ENCODE results near the gene STK33. TPM values are rescaled to one million over a fixed set of nuclear protein-coding genes. Genes with fewer than 3 reads are reported as not detected.
A peak's percentile ranks its signal among the peaks of the same experiment; 100 is the strongest.

STK33 gene
- total and polyA plus RNA-seq, 2 experiments from 2014 or later = 18.0 to 21.5 TPM

DNA sequence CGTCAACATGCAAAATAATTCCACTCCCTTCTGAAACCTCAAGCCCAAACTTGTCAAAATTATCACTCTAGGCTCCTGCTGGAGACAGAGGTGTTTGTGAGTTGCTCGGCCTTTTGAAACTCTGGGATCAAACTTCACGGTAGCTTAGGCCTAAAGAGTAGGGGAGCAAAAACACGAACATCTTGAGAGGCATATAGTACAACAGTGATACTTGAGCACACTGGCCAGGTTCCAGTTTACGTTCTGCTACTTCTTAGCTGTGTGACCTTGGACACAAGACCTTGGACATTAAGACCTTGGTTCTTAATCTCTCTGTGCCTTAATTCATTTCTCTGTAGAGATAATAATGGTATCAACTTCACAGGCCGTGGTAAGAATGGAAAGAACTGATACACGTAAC lies 206.9 kb downstream of the STK33 start:
- TF ChIP-seq, protein P1, sequence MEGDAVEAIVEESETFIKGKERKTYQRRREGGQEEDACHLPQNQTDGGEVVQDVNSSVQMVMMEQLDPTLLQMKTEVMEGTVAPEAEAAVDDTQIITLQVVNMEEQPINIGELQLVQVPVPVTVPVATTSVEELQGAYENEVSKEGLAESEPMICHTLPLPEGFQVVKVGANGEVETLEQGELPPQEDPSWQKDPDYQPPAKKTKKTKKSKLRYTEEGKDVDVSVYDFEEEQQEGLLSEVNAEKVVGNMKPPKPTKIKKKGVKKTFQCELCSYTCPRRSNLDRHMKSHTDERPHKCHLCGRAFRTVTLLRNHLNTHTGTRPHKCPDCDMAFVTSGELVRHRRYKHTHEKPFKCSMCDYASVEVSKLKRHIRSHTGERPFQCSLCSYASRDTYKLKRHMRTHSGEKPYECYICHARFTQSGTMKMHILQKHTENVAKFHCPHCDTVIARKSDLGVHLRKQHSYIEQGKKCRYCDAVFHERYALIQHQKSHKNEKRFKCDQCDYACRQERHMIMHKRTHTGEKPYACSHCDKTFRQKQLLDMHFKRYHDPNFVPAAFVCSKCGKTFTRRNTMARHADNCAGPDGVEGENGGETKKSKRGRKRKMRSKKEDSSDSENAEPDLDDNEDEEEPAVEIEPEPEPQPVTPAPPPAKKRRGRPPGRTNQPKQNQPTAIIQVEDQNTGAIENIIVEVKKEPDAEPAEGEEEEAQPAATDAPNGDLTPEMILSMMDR (IDR thresholded peaks at IDR 0.05; ENCODE audit: low read depth, low read length) = no peak
- Histone ChIP-seq H3K36me3 (no peaks in the 10 kb centered on the region), H3K27me3 (no peaks in the 10 kb centered on the region), H3K9me3 (ENCODE audit: low read depth) (no peaks in the 10 kb centered on the region), H3K4me3 (no peak overlapping the region), H3K4me1 (ENCODE audit: low read depth) (peaks cover 4% of the 10 kb centered on the region), H3K27ac (no peak overlapping the region)
- DNase-seq (ENCODE audit: low read depth in 1 of 2, low spot score in 1 of 2) = peak in 1 of 2 donors; percentile 14

DNA sequence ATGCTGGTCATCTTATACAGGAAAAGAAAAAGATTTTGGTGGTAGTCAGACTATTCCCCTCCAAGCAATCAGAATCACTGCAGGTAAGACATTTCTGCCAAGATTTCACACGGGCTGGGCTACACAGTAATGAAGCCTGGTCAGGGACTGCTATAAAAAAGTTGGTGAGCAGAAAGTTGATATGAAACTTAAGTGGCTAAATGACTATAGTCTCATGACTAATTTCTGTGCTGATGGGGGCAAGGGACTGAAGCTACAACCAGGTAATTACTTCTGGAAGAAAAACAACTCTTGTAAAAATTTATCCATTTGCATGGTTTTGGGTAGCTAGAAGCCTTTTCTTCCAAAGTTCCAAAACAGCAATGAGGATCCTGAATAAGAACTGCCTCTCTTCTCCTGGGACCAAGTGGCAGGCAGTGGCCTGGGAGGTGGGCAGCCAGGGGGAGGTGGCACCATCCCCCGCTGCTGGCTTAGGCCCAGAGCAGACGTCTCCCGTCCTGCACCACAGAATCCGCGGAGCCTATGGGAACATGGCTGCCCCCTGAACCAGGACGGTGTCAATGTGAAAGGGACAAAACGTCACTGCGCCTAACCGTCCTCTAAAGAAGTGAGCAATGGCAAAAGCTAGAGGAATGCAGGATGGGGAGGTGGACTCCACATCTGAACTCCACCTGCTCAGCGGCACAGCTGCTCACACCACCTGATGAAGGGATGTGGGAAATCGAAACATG lies 207.7 kb downstream of the STK33 start:
- DNase-seq (ENCODE audit: low read depth in 1 of 2, low spot score in 1 of 2) = no peak
- H3K36me3 ChIP-seq = no peaks in the 10 kb centered on the region
- peaks cover 4% of the 10 kb centered on the region for H3K4me1 ChIP-seq (ENCODE audit: low read depth)
- H3K4me3 ChIP-seq = no peak overlapping the region
- H3K9me3 ChIP-seq (ENCODE audit: low read depth) = no peaks in the 10 kb centered on the region
- H3K27ac ChIP-seq = no peak overlapping the region
- no peaks in the 10 kb centered on the region for H3K27me3 ChIP-seq
- TF ChIP-seq, protein P1 (IDR thresholded peaks at IDR 0.05; ENCODE audit: low read depth, low read length) = no peak

DNA sequence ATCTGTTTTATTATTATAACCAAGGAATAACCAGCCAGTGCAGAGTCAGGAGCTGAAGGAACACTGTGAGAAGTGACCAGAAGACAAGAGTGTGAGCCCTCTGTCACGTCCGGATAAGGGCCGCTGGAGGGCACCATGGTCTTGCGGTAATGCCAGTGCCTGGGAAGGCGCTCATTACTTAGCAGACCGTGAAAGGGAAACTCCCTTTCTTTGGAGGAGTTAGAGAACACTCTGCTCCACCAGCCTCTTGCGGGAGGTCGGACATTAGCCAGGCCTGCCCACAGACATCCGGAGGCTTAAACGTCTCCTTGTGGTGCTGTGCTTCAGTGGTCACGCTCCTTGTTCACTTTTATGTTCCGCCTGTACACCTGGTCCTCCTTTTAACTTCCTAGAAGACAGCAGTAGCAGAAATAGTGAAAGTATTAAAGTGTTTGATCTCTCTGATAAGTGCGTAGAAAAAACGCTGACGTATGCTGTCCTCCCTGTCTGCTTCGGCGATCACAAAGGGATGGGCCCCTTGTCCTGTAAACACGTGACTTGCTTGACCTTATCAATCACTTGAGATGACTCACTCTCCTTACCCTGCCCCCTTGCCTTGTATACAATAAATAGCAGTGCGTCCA lies 209.7 kb downstream of the STK33 start:
- TF ChIP-seq, protein P1 (IDR thresholded peaks at IDR 0.05; ENCODE audit: low read depth, low read length) = peak; percentile 22
- no peaks in the 10 kb centered on the region for H3K9me3 ChIP-seq (ENCODE audit: low read depth)
- no peak overlapping the region for H3K4me3 ChIP-seq
- DNase-seq (ENCODE audit: low read depth in 1 of 2, low spot score in 1 of 2) = peak; percentile 13 to 65
- peaks cover 4% of the 10 kb centered on the region for H3K4me1 ChIP-seq (ENCODE audit: low read depth)
- no peak overlapping the region for H3K27ac ChIP-seq
- H3K36me3 ChIP-seq = no peaks in the 10 kb centered on the region
- no peaks in the 10 kb centered on the region for H3K27me3 ChIP-seq

DNA sequence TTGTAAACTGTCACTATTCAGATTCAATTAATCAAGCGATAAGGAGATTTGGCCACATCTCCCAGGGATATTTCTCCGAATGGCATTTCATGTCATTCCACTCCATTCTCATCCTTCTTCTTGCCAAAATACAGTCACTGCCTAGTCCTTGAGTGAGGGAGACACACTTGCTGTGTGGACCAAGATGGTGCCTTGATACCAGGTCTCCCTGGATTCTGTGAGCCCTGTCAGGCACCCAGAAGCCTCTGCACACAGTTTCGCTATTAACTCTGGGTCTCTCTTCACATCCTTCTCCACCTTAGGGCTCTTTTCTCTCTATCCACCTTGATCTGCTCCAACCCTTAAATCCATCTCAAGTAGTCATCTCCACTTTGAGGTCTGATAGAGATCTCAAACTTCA lies 210.4 kb downstream of the STK33 start:
- H3K27me3 ChIP-seq = no peaks in the 10 kb centered on the region
- no peak overlapping the region for H3K27ac ChIP-seq
- DNase-seq (ENCODE audit: low read depth in 1 of 2, low spot score in 1 of 2) = no peak
- TF ChIP-seq, protein P1 (IDR thresholded peaks at IDR 0.05; ENCODE audit: low read depth, low read length) = no peak
- peaks cover 4% of the 10 kb centered on the region for H3K4me1 ChIP-seq (ENCODE audit: low read depth)
- no peak overlapping the region for H3K4me3 ChIP-seq
- H3K36me3 ChIP-seq = no peaks in the 10 kb centered on the region
- no peaks in the 10 kb centered on the region for H3K9me3 ChIP-seq (ENCODE audit: low read depth)

DNA sequence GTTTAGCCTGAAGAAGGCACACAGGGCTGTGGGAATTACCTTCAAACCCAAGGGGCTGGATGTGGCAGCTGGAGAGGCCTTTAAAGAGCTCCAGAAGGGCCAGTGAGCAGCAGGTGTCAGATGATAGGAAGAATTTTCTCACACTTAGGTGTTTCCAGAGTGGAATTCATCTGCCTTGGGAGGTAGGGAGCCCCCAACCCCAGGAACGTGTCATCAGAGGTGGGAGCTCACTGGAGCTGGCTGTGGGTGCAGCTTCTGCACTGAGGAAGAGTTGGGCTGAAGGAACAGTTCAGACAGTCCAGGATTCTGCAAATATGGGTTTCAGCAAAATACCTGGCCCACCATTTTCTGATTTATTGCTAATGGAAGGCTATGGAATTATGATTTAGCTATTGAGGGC lies 210.8 kb downstream of the STK33 start:
- no peaks in the 10 kb centered on the region for H3K36me3 ChIP-seq
- no peak for DNase-seq (ENCODE audit: low read depth in 1 of 2, low spot score in 1 of 2)
- H3K27ac ChIP-seq = no peak overlapping the region
- no peaks in the 10 kb centered on the region for H3K27me3 ChIP-seq
- no peak overlapping the region for H3K4me3 ChIP-seq
- peaks cover 4% of the 10 kb centered on the region for H3K4me1 ChIP-seq (ENCODE audit: low read depth)
- TF ChIP-seq, protein P1 (IDR thresholded peaks at IDR 0.05; ENCODE audit: low read depth, low read length) = no peak
- H3K9me3 ChIP-seq (ENCODE audit: low read depth) = no peaks in the 10 kb centered on the region
